SK-N-SH (cell line): Measurements from ENCODE around the gene UNC45A. TPM values are rescaled to one million over a fixed set of nuclear protein-coding genes. Genes with fewer than 3 reads are reported as not detected.

Experiments
- CTCF ChIA-PET: fragments of 300-600, 350-600 bp; formaldehyde crosslinking; extraction: SDS; loops from one replicate; lab custom pipeline; 2021; lab: Yijun Ruan, JAX
- POLR2A ChIA-PET: fragments of 350-600 bp; sonication (Branson Sonifier 250); formaldehyde crosslinking; extraction: SDS; loops from one replicate; lab custom pipeline; 2020; ENCODE audit warnings: antibody characterized with exemption, inconsistent platforms; lab: Yijun Ruan, JAX
- DNase-seq: peaks from one replicate; pipeline ENCODE4 v3.0.0; 2012
- H2AFZ ChIP-seq: fragments of 200-600 bp; sonication (generic); 2 replicates; pipeline ENCODE4 v1.8.1; 2016; ENCODE audit warnings: antibody characterized with exemption, mild to moderate bottlenecking, low read depth
- H3F3A ChIP-seq: fragments of 200-600 bp; sonication (generic); replicated peaks from 2 replicates; pipeline ENCODE3; 2016; ENCODE audit warnings: antibody characterized with exemption, mild to moderate bottlenecking; ENCODE audit not compliant: insufficient read depth
- H3K27ac ChIP-seq, 2 experiments: fragments of 200-500 bp in 1 of 2; fragments of 200-600 bp in 1 of 2; sonication (Bioruptor generic) in 1 of 2; sonication (generic), shearing (Covaris generic) in 1 of 2; 2 replicates each; pipeline versions ENCODE4 v1.5.1 to v1.6.1; 2014 to 2016; ENCODE audit warnings: low read depth in 2 of 2, inconsistent platforms in 1 of 2, low read length in 1 of 2, mild to moderate bottlenecking in 1 of 2, mixed read lengths in 1 of 2
- H3K27me3 ChIP-seq: fragments of 200-600 bp; sonication (generic), shearing (Covaris generic); 2 replicates; pipeline ENCODE4 v1.6.1; 2016; ENCODE audit warnings: mixed run types; ENCODE audit not compliant: insufficient read depth
- H3K36me3 ChIP-seq, 2 experiments: fragments of 200-500 bp in 1 of 2; fragments of 200-600 bp in 1 of 2; sonication (Bioruptor generic) in 1 of 2; sonication (generic) in 1 of 2; replicated peaks in 1 of 2; 2 replicates each; pipeline versions ENCODE3 to v1.5.1; 2014 to 2016; ENCODE audit warnings: low read length in 1 of 2, mild to moderate bottlenecking in 1 of 2; ENCODE audit not compliant: insufficient read depth in 2 of 2, control insufficient read depth in 1 of 2
- H3K4me1 ChIP-seq, 2 experiments: fragments of 200-500 bp in 1 of 2; fragments of 200-600 bp in 1 of 2; sonication (Bioruptor generic) in 1 of 2; sonication (generic), shearing (Covaris generic) in 1 of 2; 2 replicates each; pipeline versions ENCODE4 v1.5.1 to v1.6.1; 2014 to 2016; ENCODE audit warnings: low read depth in 1 of 2, low read length in 1 of 2, mixed run types in 1 of 2; ENCODE audit not compliant: insufficient read depth in 2 of 2, control insufficient read depth in 1 of 2
- H3K4me2 ChIP-seq: fragments of 200-600 bp; sonication (generic), shearing (Covaris generic); 2 replicates; pipeline ENCODE4 v1.6.1; 2017; ENCODE audit warnings: mixed run types
- H3K4me3 ChIP-seq, 2 experiments: fragments of 200-500 bp in 1 of 2; fragments of 200-600 bp in 1 of 2; sonication (Bioruptor generic) in 1 of 2; sonication (generic), shearing (Covaris generic) in 1 of 2; 2 replicates each; pipeline versions ENCODE4 v1.5.1 to v1.8.1; 2014 to 2016; ENCODE audit warnings: low read depth in 2 of 2, inconsistent platforms in 1 of 2, low read length in 1 of 2, mild to moderate bottlenecking in 1 of 2, mixed read lengths in 1 of 2, moderate library complexity in 1 of 2
- H3K79me2 ChIP-seq: fragments of 200-600 bp; sonication (generic); 2 replicates; pipeline ENCODE4 v1.8.1; 2017; ENCODE audit warnings: mild to moderate bottlenecking; ENCODE audit not compliant: insufficient read depth
- H3K9ac ChIP-seq: fragments of 200-600 bp; sonication (generic); 2 replicates; pipeline ENCODE4 v1.6.1; 2017; ENCODE audit warnings: mixed run types
- H3K9me2 ChIP-seq: fragments of 200-600 bp; sonication (generic); 2 replicates; pipeline ENCODE4 v1.6.1; 2017; ENCODE audit warnings: mixed run types
- H3K9me3 ChIP-seq: fragments of 200-600 bp; sonication (generic); 2 replicates; pipeline ENCODE4 v1.6.1; 2017; ENCODE audit warnings: mixed run types, mild to moderate bottlenecking, moderate library complexity
- H4K20me1 ChIP-seq: fragments of 200-600 bp; sonication (generic); 2 replicates; pipeline ENCODE4 v1.6.1; 2017; ENCODE audit warnings: mild to moderate bottlenecking, mixed run types; ENCODE audit not compliant: insufficient read depth
- CHD2 ChIP-seq: fragments of 150-350 bp; IDR thresholded peaks from 2 replicates; pipeline ENCODE4 v1.6.1; 2018; ENCODE audit warnings: low read length; ENCODE audit not compliant: partially characterized antibody
- CTCF ChIP-seq: fragments of 200-600 bp; sonication (generic); IDR thresholded peaks from 2 replicates; pipeline ENCODE4 v1.6.1; 2017; ENCODE audit warnings: antibody characterized with exemption, mild to moderate bottlenecking, moderate library complexity
- EZH2phosphoT487 ChIP-seq: fragments of 200-600 bp; sonication (generic); IDR thresholded peaks from 2 replicates; pipeline ENCODE4 v1.6.1; 2017; ENCODE audit warnings: low read depth, mixed run types, mild to moderate bottlenecking, antibody characterized with exemption, moderate library complexity, borderline replicate concordance
- FOSL2 ChIP-seq: IDR thresholded peaks from 2 replicates; pipeline ENCODE4 v1.4.0; 2012; ENCODE audit warnings: low read depth, mild to moderate bottlenecking, moderate library complexity, borderline replicate concordance
- MAX ChIP-seq: IDR thresholded peaks from 2 replicates; pipeline ENCODE4 v1.4.0; 2012; ENCODE audit warnings: low read depth
- PBX3 ChIP-seq: IDR thresholded peaks from 2 replicates; pipeline ENCODE4; 2012
- RAD21 ChIP-seq: IDR thresholded peaks from 2 replicates; pipeline ENCODE4 v1.6.1; 2012; ENCODE audit warnings: mild to moderate bottlenecking, low read length
- RXRA ChIP-seq: IDR thresholded peaks from 2 replicates; pipeline ENCODE4 v1.4.0; 2012; ENCODE audit warnings: low read depth, mild to moderate bottlenecking, borderline replicate concordance
- SIN3A ChIP-seq: IDR thresholded peaks from 2 replicates; pipeline ENCODE4 v1.6.1; 2012; ENCODE audit warnings: low read depth, mild to moderate bottlenecking, low read length, moderate library complexity, borderline replicate concordance
- SMC3 ChIP-seq: IDR thresholded peaks from 2 replicates; pipeline ENCODE4 v1.6.1; 2012; ENCODE audit warnings: low read depth, low read length, improper control_type of control experiment
- YY1 ChIP-seq: IDR thresholded peaks from 2 replicates; pipeline ENCODE4 v1.4.0; 2012; ENCODE audit warnings: low read depth, mild to moderate bottlenecking
- WGBS: methylation state at CpG from one replicate; pipeline ENCODE4 v1.1.6; 2017; ENCODE audit warnings: low lambda C conversion rate; 5-methylcytosine and 5-hydroxymethylcytosine counted together
- polyA plus RNA-seq, 3 experiments: library from polyadenylated mRNA; depleted of rRNA; stranded (reverse); fragments of >200 nt; gene quantifications; 2 replicates each; pipeline ENCODE4 v1.2.3, GENCODE V29; 2012

The UNC45A gene
- polyA plus RNA-seq, 1 of the 3 experiments (the other 2 are of a cell fraction) = 85.1 TPM

GRCh38 chr15:90906181-90906849, 28.8 kb upstream of the UNC45A start:
- over 99% methylated on average over 6 of the region's 11 CpGs for WGBS
- POLR2A ChIA-PET = no interaction called here
- no peak overlapping the region for H3K4me2 ChIP-seq

More at GRCh38 chr15:90906181-90906849, 28.8 kb upstream of the UNC45A start:
- Histone ChIP-seq H2AFZ (no peak overlapping the region), H3K36me3 (peaks cover 0 to 42% of the 10 kb centered on the region in 2 experiments), H3K9me2 (no peaks in the 10 kb centered on the region), H3K4me3 (no peak overlapping the region), H3K4me1 (peaks cover 3 to 11% of the 10 kb centered on the region in 2 experiments; a peak in 2 of 4 replicates), H4K20me1 (no peaks in the 10 kb centered on the region), H3K79me2 (no peaks in the 10 kb centered on the region), H3F3A (peaks cover 7% of the 10 kb centered on the region), H3K27ac (no peak overlapping the region), H3K27me3 (no peaks in the 10 kb centered on the region), H3K9ac (no peak overlapping the region), H3K9me3 (no peaks in the 10 kb centered on the region)
- CTCF ChIA-PET = interaction anchor here (1.5 to 7.5 kb wide), 3 partner anchors 21 to 258 kb away, joined by 4 to 121 read pairs (median 10); partner anchors contain the start of genes HDDC3 and UNC45A
- no peak for TF ChIP-seq CHD2
- no peak for TF ChIP-seq RXRA
- TF ChIP-seq RAD21 = no peak
- TF ChIP-seq SIN3A = no peak
- TF ChIP-seq CTCF = no peak
- no peak for TF ChIP-seq EZH2phosphoT487
- TF ChIP-seq PBX3 = no peak
- TF ChIP-seq MAX = no peak
- TF ChIP-seq YY1 = no peak
- TF ChIP-seq FOSL2 = no peak
- no peak for TF ChIP-seq SMC3
- no peak for DNase-seq
